Prostate gland (tissue), 2 donors: ENCODE results near the gene TSR2.

ENCODE experiments used
- CTCF ChIP-seq, 4 experiments: fragments of 200-600 bp in 2 of 4; fragments of 450-650 bp in 2 of 4; sonication (generic) in 2 of 4; IDR thresholded peaks; 1 replicate in 3 of 4; 2 replicates in 1 of 4; pipeline ENCODE4 v1.5.1; 2016 to 2019; ENCODE audit warnings: antibody characterized with exemption in 4 of 4, mild to moderate bottlenecking in 2 of 4, moderate library complexity in 2 of 4
- POLR2AphosphoS5 ChIP-seq: sonication (generic); formaldehyde crosslinking; IDR thresholded peaks from one replicate; pipeline ENCODE4 v1.6.1; 2017; ENCODE audit warnings: antibody characterized with exemption

- TF ChIP-seq POLR2AphosphoS5 (no peak), CTCF (IDR thresholded peaks at IDR 0.05) (no peak)
Measured at GRCh38 chrX:54449929-54450328, 9.7 kb downstream of the TSR2 start.
